Kidney (tissue), 14 donors: Measurements from ENCODE around the gene KCTD15. TPM values are rescaled to one million over a fixed set of nuclear protein-coding genes. Genes with fewer than 3 reads are reported as not detected.

Experiments used
- DNase-seq, 5 donors: peaks; one replicate each; pipeline ENCODE4 v3.0.0-alpha.2; 2013 to 2020
- FAIRE-seq: peaks from 2 replicates; lab custom pipeline; 2012; peaks lifted over from hg19 to GRCh38; lab: Jason Lieb, UNC
- H3K27ac ChIP-seq, 2 donors: one replicate each; pipeline ENCODE4 v1.7.0; 2013; ENCODE audit warnings: low read depth in 2 of 2, low read length in 2 of 2, inconsistent platforms in 1 of 2
- H3K27me3 ChIP-seq: one replicate; pipeline ENCODE4 v1.7.1; 2013; ENCODE audit warnings: low read length, inconsistent platforms; ENCODE audit not compliant: control insufficient read depth, insufficient read depth
- H3K36me3 ChIP-seq, 3 donors: one replicate each; pipeline versions ENCODE4 v1.7.0 to v1.7.1; 2013; ENCODE audit warnings: low read length in 3 of 3, control low read depth in 1 of 3, inconsistent platforms in 1 of 3; ENCODE audit not compliant: insufficient read depth in 3 of 3, control insufficient read depth in 2 of 3
- H3K4me1 ChIP-seq, 3 donors: one replicate each; pipeline versions ENCODE4 v1.7.0 to v1.7.1; 2013; ENCODE audit warnings: low read length in 3 of 3, inconsistent platforms in 1 of 3, low read depth in 1 of 3; ENCODE audit not compliant: control insufficient read depth in 2 of 3, insufficient read depth in 2 of 3
- H3K4me3 ChIP-seq, 3 donors: one replicate each; pipeline versions ENCODE4 v1.7.0 to v1.8.1; 2013; ENCODE audit warnings: low read length in 3 of 3, control low read depth in 1 of 3, inconsistent platforms in 1 of 3
- H3K9ac ChIP-seq, 3 donors: one replicate each; pipeline versions ENCODE4 v1.7.0 to v1.7.1; 2013; ENCODE audit warnings: low read length in 3 of 3, control low read depth in 1 of 3, inconsistent platforms in 1 of 3
- H3K9me3 ChIP-seq, 3 donors: one replicate each; pipeline versions ENCODE4 v1.7.0 to v1.7.1; 2013; ENCODE audit warnings: low read length in 3 of 3, control low read depth in 1 of 3, inconsistent platforms in 1 of 3; ENCODE audit not compliant: control insufficient read depth in 2 of 3, insufficient read depth in 1 of 3
- CTCF ChIP-seq: IDR thresholded peaks from 3 replicates; pipeline ENCODE4 v1.5.1; 2012; ENCODE audit warnings: mild to moderate bottlenecking, moderate library complexity, borderline replicate concordance; ENCODE audit not compliant: insufficient read depth; ENCODE audit errors: extremely low read depth
- intact Hi-C: fragments of 100-400 bp; cut with DNase I; formaldehyde crosslinking; loops from one replicate; pipeline ENCODE4 v1.11.1; 2022
- polyA plus RNA-seq: library from polyadenylated mRNA; stranded (reverse); fragments of 350-450 nt; fragmentation: Illumina TruSeq; extraction: RNeasy Lipid Tissue Mini Kit (QIAGEN cat#74804); gene quantifications from one replicate; pipeline ENCODE4 v1.2.3, GENCODE V29; 2014; ENCODE audit warnings: low read depth, low replicate concordance; ENCODE audit not compliant: insufficient read depth
- total RNA-seq: library from RNA; stranded (reverse); fragmentation: NEBNext Ultra II Directional; extraction: Animal tissue kit (Norgen Biotek cat#: 25700); gene quantifications from one replicate; pipeline ENCODE4 v1.2.1, GENCODE V29; 2021
- donor health status: control.
- donor health status: control.
- donor health status: control.
- donor health status: control.
- donor health status: control.
- donor health status: DM: yes; HTN: yes; CAD: no.
- donor health status: Normal renal cell carcinoma (clear cell type).

The KCTD15 gene
- total and polyA plus RNA-seq, 2 donors from 2014 or later = 10.5 to 22.0 TPM

DNA sequence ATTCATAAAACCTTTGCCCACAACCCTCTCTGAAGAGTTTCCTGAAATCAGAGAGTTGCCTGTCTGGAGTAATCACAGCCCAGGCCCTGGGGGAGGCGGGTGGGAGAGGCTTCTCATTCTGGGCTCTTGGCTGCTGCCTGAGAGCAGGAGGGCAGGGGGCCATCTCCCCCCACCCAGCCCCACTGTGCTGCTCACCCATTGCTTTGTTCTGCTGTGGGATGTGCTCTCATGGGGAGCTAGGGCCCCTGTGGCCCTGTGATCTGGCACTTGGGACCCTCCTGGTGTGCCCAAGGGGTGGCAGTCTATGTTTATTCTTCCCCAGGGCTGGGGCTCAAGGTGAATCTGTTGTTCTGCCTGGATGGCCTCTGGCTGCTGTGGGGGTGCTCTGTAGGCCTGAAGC, 6.1 kb downstream of the KCTD15 start:
- no peak for DNase-seq
- TF ChIP-seq CTCF = no peak
- Histone ChIP-seq H3K27me3 (no peaks in the 10 kb centered on the region), H3K27ac (no peak overlapping the region), H3K4me1 (peaks cover 0 to 9% (median 4%) of the 10 kb centered on the region in 3 donors), H3K4me3 (no peak overlapping the region), H3K9ac (no peak overlapping the region), H3K36me3 (peaks cover 0 to 3% (median 1%) of the 10 kb centered on the region in 3 donors), H3K9me3 (no peaks in the 10 kb centered on the region)
- intact Hi-C loops = no loop called here
- no peak for FAIRE-seq

DNA sequence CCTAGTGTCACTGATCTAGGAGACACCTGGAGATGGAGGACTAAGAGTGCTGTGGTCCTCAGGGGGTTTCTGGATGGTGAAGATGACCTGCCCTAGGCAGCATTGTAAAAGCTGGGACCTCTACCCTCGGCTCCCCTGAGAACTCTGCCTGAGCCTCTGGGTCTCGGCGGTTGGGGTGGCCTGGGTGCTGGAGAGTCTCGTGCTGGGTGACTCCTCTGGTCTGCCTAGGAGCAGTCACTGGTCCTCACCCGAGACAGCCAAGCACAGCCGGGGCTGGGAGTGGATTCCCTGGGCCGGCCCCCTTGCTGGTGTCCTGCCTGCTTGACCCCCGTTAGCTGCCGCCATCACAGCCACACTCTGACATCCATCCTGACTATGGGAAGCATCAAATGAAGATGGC, 6.7 kb downstream of the KCTD15 start:
- TF ChIP-seq CTCF = no peak
- FAIRE-seq (no peak), DNase-seq (no peak)
- intact Hi-C loops = no loop called here
- Histone ChIP-seq H3K4me3 (no peak overlapping the region), H3K9me3 (no peaks in the 10 kb centered on the region), H3K4me1 (peaks cover 0 to 9% (median 4%) of the 10 kb centered on the region in 3 donors), H3K36me3 (peaks cover 0 to 6% (median 3%) of the 10 kb centered on the region in 3 donors), H3K27ac (no peak overlapping the region), H3K9ac (no peak overlapping the region), H3K27me3 (no peaks in the 10 kb centered on the region)

GRCh38 chr19:33804021-33804799, 7.5 kb downstream of the KCTD15 start:
- peak overlapping the region in 1 of 2 donors; percentile 32 for H3K27ac ChIP-seq
- TF ChIP-seq CTCF = no peak
- H3K4me3 ChIP-seq = no peak overlapping the region
- FAIRE-seq = no peak
- no peak overlapping the region for H3K9ac ChIP-seq
- H3K27me3 ChIP-seq = no peaks in the 10 kb centered on the region
- no peaks in the 10 kb centered on the region for H3K9me3 ChIP-seq
- intact Hi-C loops = no loop called here
- peak in 2 of 5 donors; percentile 48 to 79 for DNase-seq
- peaks cover 0 to 6% (median 3%) of the 10 kb centered on the region in 3 donors for H3K36me3 ChIP-seq
- peaks cover 0 to 9% (median 4%) of the 10 kb centered on the region in 3 donors for H3K4me1 ChIP-seq
